Hematopoietic multipotent progenitor cell treated with erythropoietin and hydrocortisone succinate and interleukin-3 and kit ligand, for 4 days (in vitro differentiated cells): ENCODE results near the gene FOXP1.
"Not testable (repeated sequence)": the region's sequence is repeated elsewhere in the genome, so short reads cannot be mapped to it uniquely, and the experiment has no call there.

Source experiments
- DNase-seq: peaks from one replicate; pipeline ENCODE4 v3.0.0-alpha.2; 2015

The FOXP1 gene

DNA sequence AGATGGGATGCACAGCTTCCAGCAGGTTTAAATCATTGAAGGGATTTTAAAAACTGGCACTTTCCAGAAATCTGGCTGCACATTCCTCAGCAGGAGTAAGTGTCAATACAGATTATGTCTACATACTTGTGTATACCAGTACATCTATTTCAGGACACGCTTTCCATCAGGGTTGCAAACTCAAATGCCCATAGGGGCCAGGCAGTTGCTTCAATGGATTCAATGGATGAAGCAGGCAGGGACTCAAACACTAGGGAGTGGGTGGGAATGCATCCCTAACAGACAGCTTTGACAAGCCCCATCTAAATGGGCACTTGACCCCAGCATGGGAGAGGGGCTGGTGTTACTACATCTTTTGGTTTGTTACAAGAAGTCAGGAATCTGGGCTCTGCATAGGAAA lies 136.8 kb downstream of the FOXP1 start:
- DNase-seq = no peak

DNA sequence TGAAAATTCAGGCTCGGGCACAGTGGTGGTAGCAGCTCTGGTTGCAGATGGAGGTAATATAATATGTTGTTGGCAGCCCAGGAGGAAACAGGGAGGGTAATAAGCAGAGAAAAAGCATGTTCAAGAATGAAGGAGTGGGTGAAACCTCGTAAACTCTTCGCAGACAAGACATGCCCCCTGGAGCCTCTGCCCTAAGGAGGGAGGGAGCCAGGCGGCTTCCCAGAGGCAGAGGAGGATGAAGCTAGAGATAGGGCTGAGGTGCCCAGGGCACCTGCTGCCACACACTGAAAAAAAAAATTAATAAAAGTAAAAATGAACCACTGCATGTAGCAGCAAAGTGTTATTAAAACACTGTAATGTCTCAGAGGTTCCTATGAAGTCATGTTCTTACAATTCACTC lies 137.3 kb downstream of the FOXP1 start:
- no peak for DNase-seq

GRCh38 chr3:71444861-71445259 lies 138.7 kb downstream of the FOXP1 start:
- no peak for DNase-seq

DNA sequence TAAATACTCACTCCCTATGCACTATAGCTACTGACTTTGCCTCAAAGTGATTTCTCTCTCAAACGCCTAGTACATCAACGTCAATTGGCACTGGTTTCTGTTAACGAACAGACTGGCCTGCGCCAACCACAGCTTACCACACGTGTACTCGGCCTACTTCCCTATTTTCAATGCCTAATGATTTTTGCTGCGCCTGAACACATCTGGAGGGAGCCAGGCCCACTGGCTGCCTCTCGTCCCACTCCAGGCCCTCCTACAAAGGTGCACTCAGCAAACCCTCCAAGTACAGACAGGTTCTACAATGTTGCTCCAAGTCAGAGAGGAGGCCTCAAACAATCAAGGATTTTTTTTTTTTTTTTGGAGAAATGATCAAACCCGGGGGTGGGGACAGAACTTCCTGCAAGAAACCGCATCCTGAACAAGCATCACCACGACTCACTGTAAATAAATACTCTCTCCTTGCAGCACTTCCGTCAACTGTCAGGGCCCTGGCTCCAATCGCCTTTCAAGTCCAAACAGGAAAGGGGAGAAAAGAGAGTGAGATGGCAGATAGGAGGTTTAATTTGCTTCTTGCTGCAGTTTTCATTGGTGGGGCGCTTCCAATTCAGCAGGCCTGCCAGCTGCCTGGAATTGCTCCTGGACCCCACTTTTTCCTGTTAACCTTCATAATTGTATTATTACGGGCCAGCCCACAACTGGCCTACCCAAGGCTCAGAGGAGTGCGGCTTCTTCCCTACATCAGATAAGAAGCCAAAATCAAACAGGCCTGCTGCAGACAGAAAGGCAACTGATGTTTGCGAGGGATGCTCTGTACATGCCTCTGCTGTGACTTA lies 139.3 kb downstream of the FOXP1 start:
- DNase-seq = peak; percentile 96

- DNase-seq = no peak
These were observed 140.2 kb downstream of the FOXP1 start for GRCh38 chr3:71443332-71443731.

- no peak for DNase-seq
These were observed 140.9 kb downstream of the FOXP1 start for GRCh38 chr3:71442652-71443042.

GRCh38 chr3:71441925-71442651 lies 141.4 kb downstream of the FOXP1 start:
- DNase-seq = no peak

DNA sequence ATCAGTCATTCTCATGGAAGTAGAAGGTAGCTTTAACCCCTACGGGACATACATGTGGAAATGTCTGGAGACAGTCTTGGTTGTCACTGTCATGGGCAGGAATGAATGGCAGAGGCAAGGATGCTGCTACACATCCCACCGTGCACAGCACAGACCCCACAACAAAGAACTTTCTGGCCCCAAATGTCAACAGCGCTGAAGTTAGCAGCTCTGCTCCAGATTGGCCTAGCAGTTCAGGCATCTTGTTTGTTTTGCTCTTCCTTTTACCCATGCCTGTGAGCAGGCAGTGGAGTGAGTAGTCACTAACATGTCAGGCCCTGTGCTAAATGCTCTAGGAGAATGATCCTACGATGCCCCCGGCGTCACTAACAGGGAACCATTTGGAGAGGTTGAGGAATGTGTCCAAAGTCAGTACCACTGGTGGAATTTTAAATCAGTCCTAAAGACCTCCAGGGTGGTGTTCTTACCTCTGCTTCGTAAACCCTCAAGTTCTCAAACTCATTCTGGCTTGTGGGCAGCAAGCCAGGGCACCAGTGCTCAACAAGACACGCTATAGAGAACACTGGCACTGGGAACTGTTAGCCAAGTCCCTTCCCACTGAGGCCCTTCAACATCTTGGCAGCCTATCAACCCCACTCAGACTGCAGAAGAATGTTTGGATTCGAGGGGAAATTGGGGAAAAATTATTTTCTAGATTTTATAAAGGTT lies 142.2 kb downstream of the FOXP1 start:
- no peak for DNase-seq

GRCh38 chr3:71438904-71439303 lies 144.6 kb downstream of the FOXP1 start:
- no peak for DNase-seq

DNA sequence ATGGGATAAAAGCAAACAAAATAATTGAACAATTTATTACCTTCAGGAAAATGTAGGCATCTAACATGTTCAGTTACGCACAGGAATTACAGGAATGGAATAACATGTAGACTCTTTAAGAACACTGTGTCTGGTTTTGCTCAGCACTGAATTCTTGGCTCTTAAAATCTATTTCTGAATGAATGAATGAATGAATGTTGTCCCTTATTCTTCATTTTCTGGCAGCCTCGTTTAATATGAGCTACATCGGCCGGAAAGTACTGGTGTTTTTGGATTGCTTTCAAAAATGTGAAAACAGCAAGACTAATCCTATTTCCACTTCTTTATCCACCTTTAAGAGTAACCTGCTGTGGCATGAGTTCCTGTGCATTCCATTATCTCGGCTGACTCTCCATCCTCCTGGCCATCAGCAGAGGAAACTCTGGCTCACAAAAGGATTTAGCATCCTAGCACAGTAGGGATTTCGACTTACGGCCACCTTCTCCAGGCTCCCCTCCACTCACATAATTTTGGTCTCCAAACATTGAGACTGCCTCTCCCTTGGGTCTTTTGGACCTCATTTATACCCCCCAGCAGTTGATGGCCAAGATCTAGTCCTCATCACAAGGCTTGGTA lies 145.3 kb downstream of the FOXP1 start:
- DNase-seq = no peak

DNA sequence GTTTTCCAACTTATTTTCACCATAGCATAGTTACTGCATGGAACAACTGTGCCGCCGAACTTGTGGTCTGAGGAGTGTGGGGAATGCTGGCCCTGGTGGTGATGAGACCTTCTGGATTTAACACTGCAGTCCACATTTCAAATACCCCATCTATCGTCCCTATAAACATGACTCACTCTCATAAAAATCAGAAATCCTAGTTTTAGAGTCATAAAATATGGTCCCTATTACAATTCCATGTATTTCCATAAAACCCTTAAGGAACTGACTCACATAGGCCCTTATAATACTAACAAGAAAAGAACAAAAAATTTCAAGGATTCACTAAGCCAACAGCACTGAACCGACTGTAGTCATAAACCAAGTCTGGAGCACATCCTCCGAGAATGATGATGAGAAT lies 147.2 kb downstream of the FOXP1 start:
- DNase-seq = no peak

- DNase-seq = not testable (repeated sequence)
These were observed 147.7 kb downstream of the FOXP1 start for GRCh38 chr3:71435836-71436235.

- no peak for DNase-seq
These were observed 149.9 kb downstream of the FOXP1 start for GRCh38 chr3:71433631-71434030.

GRCh38 chr3:71432044-71432975 lies 151.2 kb downstream of the FOXP1 start:
- peak; percentile 45 for DNase-seq

DNA sequence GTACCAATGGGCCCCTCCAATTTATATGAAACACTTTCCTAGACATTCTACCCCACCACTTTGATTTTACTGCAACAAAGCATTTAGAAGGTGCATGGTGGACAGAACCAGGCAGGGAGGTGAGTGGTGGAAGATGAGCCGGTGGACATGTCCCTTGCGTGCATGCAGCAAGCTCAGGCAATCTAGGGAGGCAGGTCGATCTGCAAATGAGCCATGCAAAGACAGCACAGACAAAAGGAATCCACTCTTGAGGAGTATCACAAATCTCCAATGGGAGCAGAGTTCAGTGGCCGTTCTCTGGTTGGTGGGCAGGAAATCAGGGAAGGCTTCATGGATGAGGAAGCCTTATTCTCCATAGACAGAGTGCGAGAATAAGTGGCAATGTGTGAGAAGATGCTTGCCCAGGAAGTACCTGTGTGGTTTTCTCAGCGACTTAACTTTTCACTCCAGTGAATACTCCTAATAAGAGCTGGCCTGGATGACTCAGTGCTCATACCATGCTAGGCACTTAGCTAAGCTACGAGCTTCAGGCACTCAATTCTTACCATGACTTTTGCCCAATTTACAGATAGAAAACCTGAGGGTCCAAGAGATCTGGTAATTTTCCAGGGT lies 152.5 kb downstream of the FOXP1 start:
- DNase-seq = no peak

DNA sequence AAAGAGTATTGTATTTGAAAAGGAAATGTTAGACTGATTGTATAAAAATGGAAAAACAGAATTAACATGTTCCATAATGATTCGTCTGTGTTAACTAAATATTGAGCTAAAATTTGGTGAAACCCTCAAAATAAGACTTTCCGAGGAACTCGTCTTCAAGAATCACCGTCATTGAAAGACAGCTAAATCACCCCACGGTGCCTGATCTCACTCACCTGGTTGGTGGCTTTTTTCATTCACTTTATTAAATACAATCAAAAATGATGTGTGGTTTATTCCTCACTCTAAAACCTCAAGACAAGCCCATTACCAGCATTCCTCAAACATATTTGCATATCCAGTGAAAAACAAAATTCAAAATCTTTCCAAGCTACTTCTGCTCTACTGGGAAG lies 153.9 kb downstream of the FOXP1 start:
- DNase-seq = no peak

DNA sequence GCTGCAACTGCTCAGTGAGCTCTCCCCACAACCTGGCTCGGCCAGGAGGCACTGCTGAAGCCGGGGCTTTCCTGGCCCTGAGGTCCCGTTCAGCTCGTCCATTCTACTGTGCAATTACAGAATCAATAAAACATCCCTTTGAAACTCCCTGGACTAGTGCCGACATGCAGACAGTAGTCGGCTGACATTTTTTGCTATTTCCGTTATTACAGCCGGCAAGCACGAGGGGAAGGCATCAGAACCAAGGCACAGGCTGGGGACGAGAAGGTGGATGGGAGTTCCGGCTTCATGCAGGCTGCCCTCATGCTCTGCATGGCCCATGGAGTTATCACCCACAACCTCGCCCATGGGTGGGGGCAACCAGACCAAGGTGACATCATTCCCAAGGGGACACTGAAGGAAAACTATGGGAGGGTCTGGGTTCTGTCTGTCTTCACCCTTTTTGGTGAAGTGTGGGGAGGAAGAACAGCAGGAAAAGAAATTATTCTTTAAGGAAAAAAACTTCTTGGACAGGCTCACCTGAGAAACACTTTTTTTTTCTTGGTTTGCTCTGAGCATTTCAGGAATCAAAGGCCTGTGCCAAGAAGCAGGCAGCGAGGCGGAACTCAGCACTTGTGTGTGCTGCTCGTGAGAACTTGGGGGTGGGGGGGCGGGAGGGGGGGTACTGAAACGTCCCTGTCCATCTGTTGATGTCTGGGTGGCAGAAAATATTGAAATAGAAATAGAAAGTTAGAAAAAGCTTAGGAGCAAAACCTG lies 154.5 kb downstream of the FOXP1 start:
- peak; percentile 56 for DNase-seq

- no peak for DNase-seq
These were observed 157.9 kb downstream of the FOXP1 start for GRCh38 chr3:71425491-71426071.

- DNase-seq = peak; percentile 69
These were observed 160.2 kb downstream of the FOXP1 start for GRCh38 chr3:71423151-71423906.
